ENCODE results near the gene EYA2. TPM values are rescaled to one million over a fixed set of nuclear protein-coding genes. Genes with fewer than 3 reads are reported as not detected.

The EYA2 gene
- total RNA-seq, 1 experiment from 2014 or later = 0.08 TPM

DNA sequence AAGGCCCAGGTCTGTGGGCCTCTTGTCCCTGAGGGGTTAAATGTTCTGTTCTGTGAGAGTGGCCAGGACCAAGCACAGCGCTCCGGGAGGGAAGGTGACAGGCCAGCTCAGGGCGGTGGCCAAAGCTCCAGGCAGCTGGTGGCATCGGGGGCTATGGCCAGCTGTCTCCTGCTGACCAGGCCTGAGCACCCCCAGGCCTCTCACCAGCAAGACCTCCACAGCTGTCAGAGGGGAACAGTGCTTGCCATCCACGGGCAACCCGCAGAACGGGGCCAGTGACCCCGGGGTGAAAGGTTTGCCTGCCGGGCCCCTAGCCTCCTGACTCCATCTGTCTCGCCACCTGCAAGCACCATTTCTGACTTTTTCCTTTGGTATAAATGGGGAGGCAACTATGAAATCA, 46.0 kb downstream of the EYA2 start:
- no peaks in the 10 kb centered on the region for H3K27me3 ChIP-seq (replicated peaks)
- no peak for DNase-seq (ENCODE audit: low read depth in 1 of 2, low spot score in 2 of 2)
- H3K27ac ChIP-seq = no peak overlapping the region
- no peaks in the 10 kb centered on the region for H3K9me3 ChIP-seq (replicated peaks)
- no peaks in the 10 kb centered on the region for H3K4me1 ChIP-seq (replicated peaks)
- no peaks in the 10 kb centered on the region for H3K36me3 ChIP-seq
- no peak overlapping the region for H3K4me3 ChIP-seq

DNA sequence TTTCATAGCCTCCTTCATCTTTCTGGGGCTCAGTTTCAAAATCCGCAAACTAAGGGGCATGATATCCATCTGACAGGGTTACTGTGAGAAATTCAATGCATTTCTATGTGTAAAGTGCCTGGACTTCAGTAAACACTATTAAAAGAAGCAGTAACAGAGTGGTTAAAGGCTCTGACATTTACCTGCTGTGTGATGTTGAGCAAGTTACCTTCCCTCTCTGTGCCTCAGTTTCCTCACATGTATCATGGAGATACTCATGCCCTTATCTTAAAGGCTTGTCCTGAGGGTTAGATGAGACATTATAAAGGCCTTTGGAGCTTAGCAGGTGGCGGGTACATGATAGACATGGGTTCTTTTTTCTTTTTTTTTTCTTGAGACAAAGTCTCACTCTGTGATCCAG, 46.8 kb downstream of the EYA2 start:
- no peak for DNase-seq (ENCODE audit: low read depth in 1 of 2, low spot score in 2 of 2)
- no peaks in the 10 kb centered on the region for H3K9me3 ChIP-seq (replicated peaks)
- H3K27me3 ChIP-seq (replicated peaks) = no peaks in the 10 kb centered on the region
- H3K27ac ChIP-seq = no peak overlapping the region
- no peaks in the 10 kb centered on the region for H3K4me1 ChIP-seq (replicated peaks)
- H3K4me3 ChIP-seq = no peak overlapping the region
- no peaks in the 10 kb centered on the region for H3K36me3 ChIP-seq

DNA sequence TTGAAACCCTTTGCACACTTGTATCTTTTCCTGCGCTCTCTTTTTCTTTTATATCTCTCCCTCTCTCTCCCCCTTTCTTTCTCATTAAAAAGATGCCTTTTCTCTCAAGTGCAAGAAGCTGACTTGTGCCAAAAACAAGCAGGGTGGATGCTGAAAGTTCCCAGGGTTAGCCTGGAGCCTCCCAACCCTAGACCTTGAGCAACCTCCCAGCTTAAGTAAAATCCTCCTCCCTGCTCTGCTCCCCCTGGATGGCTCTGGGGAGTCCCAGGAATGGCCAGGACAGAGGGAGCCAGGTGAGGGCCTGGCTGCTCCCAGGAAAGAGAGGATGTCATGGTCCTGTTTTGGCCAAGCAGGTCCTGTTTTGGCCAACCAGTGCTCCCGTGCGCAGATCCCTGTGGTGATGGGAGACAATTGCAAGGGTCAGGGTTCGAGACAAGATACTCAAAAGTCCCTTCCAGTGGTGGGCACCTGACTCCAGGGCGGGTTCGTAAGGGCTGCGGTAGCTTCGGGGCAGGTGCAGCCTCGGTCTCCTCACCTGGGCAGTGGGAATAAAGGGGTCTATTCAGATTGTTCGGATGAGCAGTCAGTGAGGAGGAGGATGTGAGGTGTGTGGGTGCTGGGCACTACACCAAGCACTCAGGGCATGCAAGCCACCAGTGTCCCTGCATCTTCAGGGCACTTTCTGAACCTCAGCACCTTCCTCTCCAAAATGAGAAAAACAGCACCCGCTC, 49.4 kb downstream of the EYA2 start:
- no peak overlapping the region for H3K4me3 ChIP-seq
- H3K27me3 ChIP-seq (replicated peaks) = no peaks in the 10 kb centered on the region
- no peak for DNase-seq (ENCODE audit: low read depth in 1 of 2, low spot score in 2 of 2)

DNA sequence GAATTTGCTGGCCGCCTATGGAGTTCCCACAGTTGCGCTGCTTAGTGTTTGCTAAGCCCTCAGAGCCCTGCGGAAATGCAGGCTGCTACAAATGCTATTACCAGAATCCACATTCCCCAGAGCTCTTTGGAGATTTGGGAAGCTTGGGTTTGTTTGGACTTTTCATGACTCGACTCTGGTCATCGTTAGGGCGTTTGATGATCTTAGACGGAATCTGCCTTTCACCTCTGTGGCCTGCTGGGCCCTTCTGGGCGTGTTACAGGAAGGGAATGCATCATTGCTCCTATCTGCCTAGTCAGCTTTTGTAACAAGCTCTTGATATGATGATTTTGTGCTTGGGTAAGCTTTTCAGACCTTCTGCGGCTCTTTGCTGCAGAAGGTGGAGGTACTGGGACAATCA, 50.8 kb downstream of the EYA2 start:
- Histone ChIP-seq H3K27me3 (replicated peaks) (no peaks in the 10 kb centered on the region), H3K4me1 (replicated peaks) (no peaks in the 10 kb centered on the region), H3K9me3 (replicated peaks) (no peaks in the 10 kb centered on the region), H3K36me3 (no peaks in the 10 kb centered on the region), H3K4me3 (no peak overlapping the region), H3K27ac (no peak overlapping the region)
- no peak for DNase-seq (ENCODE audit: low read depth in 1 of 2, low spot score in 2 of 2)

More for the DNA sequence above, 49.4 kb downstream of the EYA2 start:
- Histone ChIP-seq H3K27ac (no peak overlapping the region), H3K36me3 (no peaks in the 10 kb centered on the region), H3K9me3 (replicated peaks) (no peaks in the 10 kb centered on the region), H3K4me1 (replicated peaks) (no peaks in the 10 kb centered on the region)

DNA sequence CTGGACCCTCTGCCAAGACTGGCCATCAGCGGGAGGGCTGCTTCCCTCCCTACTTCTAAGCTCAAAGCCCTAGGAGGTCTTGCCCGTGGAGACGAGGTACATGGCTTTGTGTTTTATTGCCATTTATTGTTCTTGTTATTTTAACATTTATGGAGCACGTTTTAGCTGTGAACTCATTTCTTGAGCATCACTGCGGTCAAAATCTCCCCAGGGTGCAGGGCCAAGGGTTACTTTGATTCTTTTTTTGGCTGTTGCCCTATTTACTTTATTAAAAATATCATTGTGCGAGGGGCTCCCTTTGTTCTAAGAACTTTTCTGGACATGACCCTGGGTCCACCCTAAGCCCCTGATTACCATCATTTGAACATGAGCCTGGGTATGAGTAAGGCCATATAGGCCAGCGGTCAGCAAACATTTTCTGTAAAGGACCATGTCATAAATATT, 51.6 kb downstream of the EYA2 start:
- no peaks in the 10 kb centered on the region for H3K27me3 ChIP-seq (replicated peaks)
- no peak overlapping the region for H3K4me3 ChIP-seq
- peaks cover 2% of the 10 kb centered on the region for H3K4me1 ChIP-seq (replicated peaks)
- no peaks in the 10 kb centered on the region for H3K9me3 ChIP-seq (replicated peaks)
- no peaks in the 10 kb centered on the region for H3K36me3 ChIP-seq
- DNase-seq (ENCODE audit: low read depth in 1 of 2, low spot score in 2 of 2) = no peak
- no peak overlapping the region for H3K27ac ChIP-seq

DNA sequence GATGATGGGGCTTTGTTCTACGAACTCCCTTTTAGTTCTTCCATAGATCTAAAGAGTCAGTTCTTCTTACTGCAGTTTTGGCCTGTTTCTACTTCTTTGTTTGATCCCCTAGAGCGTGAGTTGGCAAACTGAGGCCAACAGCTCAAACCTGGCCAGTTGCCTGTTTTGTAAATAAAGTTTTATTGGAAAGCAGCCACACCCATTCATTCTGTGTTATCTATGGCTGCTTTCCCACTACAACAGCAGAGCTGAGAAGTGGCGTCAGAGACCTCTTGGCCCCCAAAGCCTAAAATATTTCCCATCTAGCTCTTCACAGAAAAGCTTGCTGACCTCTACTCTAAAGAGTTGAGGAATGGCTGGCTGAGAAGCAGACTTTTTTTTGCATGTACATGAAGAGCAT, 52.2 kb downstream of the EYA2 start:
- no peaks in the 10 kb centered on the region for H3K9me3 ChIP-seq (replicated peaks)
- no peak overlapping the region for H3K27ac ChIP-seq
- DNase-seq (ENCODE audit: low read depth in 1 of 2, low spot score in 2 of 2) = no peak

DNA sequence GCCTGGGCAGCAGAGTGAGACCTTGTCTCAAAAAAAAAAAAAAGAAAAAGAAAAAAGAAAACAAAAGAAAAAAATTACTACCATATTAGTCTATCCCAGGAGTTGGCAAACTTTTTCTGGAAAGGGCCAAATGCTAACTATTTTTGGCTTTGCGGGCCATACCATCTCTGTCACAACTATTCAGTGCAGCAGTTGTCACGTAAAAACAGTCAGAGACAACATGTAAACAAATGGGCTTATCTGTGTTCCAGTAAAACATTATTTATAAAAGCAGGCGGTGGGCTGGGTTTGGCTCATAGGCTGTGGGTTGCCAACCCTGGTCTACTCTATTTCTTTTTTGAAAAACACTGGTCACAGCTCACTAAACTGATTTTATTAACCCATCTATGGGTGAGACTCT, 53.4 kb downstream of the EYA2 start:
- H3K4me1 ChIP-seq (replicated peaks) = peaks cover 12% of the 10 kb centered on the region
- no peaks in the 10 kb centered on the region for H3K9me3 ChIP-seq (replicated peaks)
- H3K36me3 ChIP-seq = no peaks in the 10 kb centered on the region
- no peak for DNase-seq (ENCODE audit: low read depth in 1 of 2, low spot score in 2 of 2)
- H3K27ac ChIP-seq = no peak overlapping the region
- H3K27me3 ChIP-seq (replicated peaks) = no peaks in the 10 kb centered on the region
- H3K4me3 ChIP-seq = no peak overlapping the region

More for the DNA sequence above, 52.2 kb downstream of the EYA2 start:
- H3K4me1 ChIP-seq (replicated peaks) = peaks cover 8% of the 10 kb centered on the region
- no peaks in the 10 kb centered on the region for H3K27me3 ChIP-seq (replicated peaks)
- H3K4me3 ChIP-seq = no peak overlapping the region
- no peaks in the 10 kb centered on the region for H3K36me3 ChIP-seq

DNA sequence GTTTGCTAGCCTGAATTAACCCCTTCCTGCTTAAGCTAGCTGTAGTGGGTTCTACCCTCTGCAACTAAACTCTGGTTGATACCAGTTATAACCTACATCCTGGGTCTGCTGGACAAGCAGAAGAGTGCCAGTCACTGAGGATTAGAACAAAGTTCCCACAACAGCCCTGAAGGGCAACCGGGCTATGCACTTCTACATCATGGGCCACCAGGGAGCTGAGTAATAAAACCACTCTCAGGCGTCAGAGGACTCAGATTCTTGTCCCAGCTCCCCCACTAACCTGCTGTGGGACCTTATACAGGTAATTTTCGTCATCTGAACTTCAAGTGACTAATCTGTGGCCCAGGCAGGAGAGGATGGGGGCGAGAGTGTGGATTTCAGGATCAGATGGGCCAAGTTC, 56.8 kb downstream of the EYA2 start:
- Histone ChIP-seq H3K4me3 (no peak overlapping the region), H3K9me3 (replicated peaks) (no peaks in the 10 kb centered on the region), H3K4me1 (replicated peaks) (peaks cover 38% of the 10 kb centered on the region), H3K36me3 (no peaks in the 10 kb centered on the region), H3K27ac (no peak overlapping the region), H3K27me3 (replicated peaks) (no peaks in the 10 kb centered on the region)
- peak in 1 of 2 experiments; percentile 20 for DNase-seq (ENCODE audit: low read depth in 1 of 2, low spot score in 2 of 2)

DNA sequence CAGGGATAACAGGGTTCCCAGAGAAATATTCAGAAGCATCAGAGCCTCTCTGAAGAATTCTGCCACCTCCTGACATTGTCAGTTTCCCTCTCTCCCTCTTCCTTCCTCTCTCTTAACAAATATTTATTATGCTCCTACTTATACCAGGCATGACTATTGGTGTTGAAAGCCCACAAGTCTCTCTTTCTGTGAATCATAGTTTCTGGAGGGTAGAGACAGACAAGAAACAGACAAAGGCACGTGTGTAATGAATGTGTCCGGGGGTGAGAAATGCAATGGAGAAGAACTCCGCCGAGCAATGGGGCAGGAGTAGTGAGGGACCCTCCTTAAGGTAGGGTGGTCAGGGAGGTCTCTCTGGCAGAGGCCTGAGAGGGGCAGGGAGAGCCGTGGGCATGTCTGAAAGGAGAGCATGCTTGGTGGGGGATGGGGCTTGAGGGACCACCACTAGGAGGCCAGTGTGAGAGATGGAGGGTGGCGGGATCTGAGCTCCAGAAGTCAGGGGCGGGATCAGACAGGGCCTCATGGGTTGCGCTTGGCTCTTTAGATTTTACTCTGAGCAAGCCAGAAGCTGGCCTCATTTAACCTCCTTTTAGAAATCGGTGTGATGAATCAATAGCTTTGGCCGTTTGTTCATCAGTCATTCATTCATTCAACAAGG, 57.3 kb downstream of the EYA2 start:
- no peak overlapping the region for H3K4me3 ChIP-seq
- peak in 1 of 2 experiments; percentile 24 for DNase-seq (ENCODE audit: low read depth in 1 of 2, low spot score in 2 of 2)
- H3K36me3 ChIP-seq = no peaks in the 10 kb centered on the region
- no peaks in the 10 kb centered on the region for H3K9me3 ChIP-seq (replicated peaks)
- peaks cover 38% of the 10 kb centered on the region for H3K4me1 ChIP-seq (replicated peaks)
- no peak overlapping the region for H3K27ac ChIP-seq
- no peaks in the 10 kb centered on the region for H3K27me3 ChIP-seq (replicated peaks)

DNA sequence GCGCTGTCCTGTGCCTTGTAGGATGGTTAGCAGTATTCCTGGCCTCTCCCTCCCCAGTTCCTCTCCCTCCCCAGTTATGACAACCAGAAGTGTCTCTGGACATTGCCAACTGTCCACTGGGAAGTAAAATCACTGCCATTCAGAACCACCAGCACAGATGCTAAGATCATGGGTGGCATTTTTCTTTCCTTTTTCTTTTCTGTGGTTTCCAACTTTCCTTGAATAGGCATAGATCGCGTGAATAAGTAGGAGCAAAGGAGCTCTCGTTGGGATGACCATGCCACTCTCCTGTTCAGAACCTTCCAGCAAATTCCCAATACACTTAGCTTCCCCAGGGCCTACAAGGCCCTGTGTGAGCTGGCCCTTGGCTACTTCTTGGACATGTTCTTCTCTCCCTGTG, 59.0 kb downstream of the EYA2 start:
- Histone ChIP-seq H3K27me3 (replicated peaks) (no peaks in the 10 kb centered on the region), H3K27ac (peak overlapping the region; percentile 80), H3K36me3 (no peaks in the 10 kb centered on the region), H3K9me3 (replicated peaks) (no peaks in the 10 kb centered on the region), H3K4me1 (replicated peaks) (peaks cover 43% of the 10 kb centered on the region), H3K4me3 (no peak overlapping the region)
- DNase-seq (ENCODE audit: low read depth in 1 of 2, low spot score in 2 of 2) = no peak

DNA sequence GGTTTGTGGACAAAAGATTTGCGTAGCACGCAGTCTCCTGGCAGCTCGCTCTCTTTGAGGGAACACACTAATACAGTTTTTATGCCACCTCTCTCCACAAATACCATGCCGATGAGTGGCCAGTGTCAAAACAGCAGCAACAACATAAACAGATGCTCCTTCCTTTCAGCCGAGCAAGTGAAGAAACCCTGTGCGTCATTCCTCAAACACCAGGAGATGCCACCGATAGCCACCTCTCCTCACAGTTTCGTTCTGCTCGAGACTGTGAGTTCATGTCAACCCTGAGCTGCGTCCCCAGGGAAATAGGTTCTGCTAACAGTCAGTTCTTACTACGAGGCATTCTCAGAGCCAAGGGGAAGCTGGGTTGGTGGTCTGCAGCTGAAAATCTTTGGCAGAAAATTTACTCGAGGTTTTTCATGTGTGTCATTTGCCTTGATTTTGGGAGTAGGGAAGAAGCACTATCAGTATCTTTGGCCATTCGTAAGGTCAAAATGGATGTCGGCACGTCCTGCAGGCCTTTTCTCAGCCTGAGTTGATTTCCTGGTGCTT, 59.9 kb downstream of the EYA2 start:
- H3K4me3 ChIP-seq = peak overlapping the region; percentile 18
- peaks cover 51% of the 10 kb centered on the region for H3K4me1 ChIP-seq (replicated peaks)
- H3K9me3 ChIP-seq (replicated peaks) = no peaks in the 10 kb centered on the region
- no peaks in the 10 kb centered on the region for H3K36me3 ChIP-seq
- DNase-seq (ENCODE audit: low read depth in 1 of 2, low spot score in 2 of 2) = peak; percentile 96
- H3K27ac ChIP-seq = peak overlapping the region; percentile 91
- H3K27me3 ChIP-seq (replicated peaks) = no peaks in the 10 kb centered on the region

DNA sequence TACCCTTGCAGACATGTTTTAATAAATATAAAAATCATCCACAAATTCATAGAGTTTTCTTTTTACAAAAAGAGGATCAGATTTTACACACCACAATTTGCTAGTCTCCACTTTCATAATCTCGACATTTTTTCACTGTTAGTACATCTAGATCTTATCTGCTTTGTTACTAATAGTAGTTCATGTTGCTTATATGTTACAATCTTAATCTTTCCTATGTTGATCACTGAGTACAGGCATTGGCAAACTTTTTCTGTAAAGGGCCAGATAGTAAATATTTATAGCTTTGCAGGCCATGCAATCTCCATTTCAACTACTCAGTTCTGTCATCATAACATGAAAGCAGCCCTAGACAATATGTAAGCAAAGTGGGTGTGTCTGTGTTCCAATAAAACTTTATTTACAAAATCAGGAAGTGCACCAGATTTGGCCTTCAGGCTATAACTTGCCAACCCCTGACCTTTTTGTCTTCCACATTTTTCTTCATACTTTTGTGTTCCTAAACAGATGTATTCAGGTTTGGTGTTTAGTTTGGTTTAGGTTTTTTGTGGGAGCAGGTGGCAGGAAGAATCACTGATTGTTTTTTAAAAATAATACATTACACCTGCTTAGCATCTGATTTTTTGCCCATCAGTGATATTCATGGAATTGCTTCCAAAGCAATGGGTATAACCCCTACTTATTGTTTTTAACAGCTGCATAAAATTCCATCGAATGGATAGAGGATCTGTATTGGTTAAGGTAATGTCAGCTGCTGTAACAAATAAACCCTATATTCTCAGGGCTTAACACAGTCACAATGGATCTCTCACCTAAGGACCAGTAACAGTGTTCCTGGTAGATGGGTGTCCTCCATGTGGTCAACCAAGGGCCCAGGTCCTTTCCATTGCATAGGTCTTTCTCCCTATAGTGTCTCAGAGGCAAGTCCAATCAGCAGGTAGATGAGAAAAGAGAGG, 61.2 kb downstream of the EYA2 start:
- Histone ChIP-seq H3K9me3 (replicated peaks) (no peaks in the 10 kb centered on the region), H3K4me1 (replicated peaks) (peaks cover 54% of the 10 kb centered on the region), H3K36me3 (no peaks in the 10 kb centered on the region), H3K4me3 (no peak overlapping the region), H3K27ac (peak overlapping the region; percentile 91; the same call in 1 of the 2 replicates), H3K27me3 (replicated peaks) (no peaks in the 10 kb centered on the region)
- no peak for DNase-seq (ENCODE audit: low read depth in 1 of 2, low spot score in 2 of 2)

DNA sequence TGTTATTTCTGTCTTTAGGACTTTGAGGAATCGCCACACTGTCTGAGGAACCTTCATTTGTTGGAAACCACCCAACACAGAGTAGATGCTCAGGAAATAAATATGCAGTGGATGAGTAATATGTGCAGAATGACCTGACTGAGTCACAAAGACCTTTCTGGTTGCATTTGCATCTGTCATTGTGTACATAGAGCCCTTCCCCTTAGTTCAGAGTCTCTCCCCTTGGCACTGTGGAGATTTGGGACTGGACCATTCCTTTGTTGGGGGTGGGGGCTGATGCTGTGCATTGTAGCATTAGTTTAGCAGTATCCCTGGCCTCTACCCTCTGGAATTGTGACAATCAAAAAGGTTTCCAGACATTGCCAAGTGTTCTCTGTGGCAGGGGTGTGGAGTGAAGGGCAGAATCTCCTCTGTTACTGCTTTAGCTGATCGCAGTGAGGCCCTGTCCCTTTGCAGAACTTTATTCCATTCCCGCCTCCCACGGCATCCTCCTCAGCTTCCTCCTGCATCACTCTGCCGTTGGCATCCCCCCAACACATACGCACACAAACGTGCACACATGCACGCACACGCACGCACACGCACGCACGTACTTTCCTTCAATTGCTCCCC, 64.5 kb downstream of the EYA2 start:
- peaks cover 31% of the 10 kb centered on the region for H3K4me1 ChIP-seq (replicated peaks)
- H3K9me3 ChIP-seq (replicated peaks) = no peaks in the 10 kb centered on the region
- no peak overlapping the region for H3K4me3 ChIP-seq
- peak overlapping the region; percentile 82 for H3K27ac ChIP-seq
- H3K27me3 ChIP-seq (replicated peaks) = no peaks in the 10 kb centered on the region
- no peaks in the 10 kb centered on the region for H3K36me3 ChIP-seq
- peak; percentile 83 to 94 for DNase-seq (ENCODE audit: low read depth in 1 of 2, low spot score in 2 of 2)

All from SJSA1 (cell line).